Medulla oblongata (tissue), 1 donor: ENCODE measurements around the gene IKZF1.
"Not testable (repeated sequence)": the region's sequence is repeated elsewhere in the genome, so short reads cannot be mapped to it uniquely, and the experiment has no call there.

Experiments used
- DNase-seq: peaks from one replicate; pipeline ENCODE4 v3.0.0-alpha.2; 2015; ENCODE audit errors: extremely low spot score

Gene IKZF1

GRCh38 chr7:50334341-50334994 lies 30.0 kb downstream of the IKZF1 start:
- DNase-seq: no peak

DNA sequence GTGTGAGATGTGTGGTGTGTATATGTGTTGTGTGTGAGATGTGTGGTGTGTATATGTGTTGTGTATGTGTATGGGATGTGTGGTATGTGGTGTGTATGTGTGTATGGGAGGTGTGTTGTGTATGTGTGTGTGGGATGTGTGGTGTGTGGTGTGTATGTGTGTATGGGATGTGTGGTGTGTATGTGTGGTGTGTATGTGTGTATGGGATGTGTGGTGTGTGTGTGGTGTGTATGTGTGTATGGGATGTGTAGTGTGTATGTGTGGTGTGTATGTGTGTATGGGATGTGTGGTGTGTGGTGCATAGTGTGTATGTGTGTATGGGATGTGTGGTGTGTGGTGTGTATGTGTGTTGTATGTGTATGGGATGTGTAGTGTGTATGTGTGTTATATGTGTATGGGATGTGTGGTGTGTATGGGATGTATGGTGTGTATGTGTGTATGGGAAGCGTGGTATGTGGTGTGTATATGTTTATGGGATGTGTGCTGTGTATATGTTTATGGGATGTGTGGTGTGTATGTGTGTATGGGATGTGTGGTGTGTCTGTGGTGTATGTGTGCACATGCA lies 30.8 kb downstream of the IKZF1 start:
- no peak for DNase-seq

- no peak for DNase-seq
Observed at GRCh38 chr7:50335795-50336754, 31.6 kb downstream of the IKZF1 start.

- DNase-seq: no peak
Observed at GRCh38 chr7:50336894-50337703, 32.6 kb downstream of the IKZF1 start.

- not testable (repeated sequence) for DNase-seq
Observed at GRCh38 chr7:50339472-50339871, 35.0 kb downstream of the IKZF1 start.

DNA sequence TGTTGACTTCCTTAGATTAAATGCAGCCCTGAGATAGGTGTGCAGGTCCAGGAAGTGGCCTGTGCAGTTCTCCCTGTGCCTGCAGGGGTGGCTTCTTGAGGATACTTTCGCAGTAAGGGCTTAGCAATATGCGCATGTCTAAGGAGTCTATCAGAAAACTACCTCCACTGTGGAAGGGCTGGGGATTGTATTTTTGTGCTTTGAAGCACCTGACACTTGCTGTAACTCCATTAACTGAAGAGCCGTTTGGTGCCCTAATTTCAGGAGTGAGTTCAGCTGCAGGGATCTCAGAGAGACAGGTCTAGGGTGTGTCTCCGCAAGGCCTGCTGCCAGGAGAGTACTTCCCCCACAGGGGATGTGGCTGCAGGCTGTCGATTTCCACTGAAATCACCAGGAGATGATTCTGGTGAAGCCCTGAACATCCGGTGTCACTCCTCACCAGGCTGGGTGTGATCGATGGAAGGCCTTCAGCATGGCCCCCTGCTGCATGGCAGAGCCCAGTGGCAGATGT lies 35.5 kb downstream of the IKZF1 start:
- DNase-seq: no peak

- DNase-seq: no peak
Observed at GRCh38 chr7:50341724-50342123, 37.2 kb downstream of the IKZF1 start.

DNA sequence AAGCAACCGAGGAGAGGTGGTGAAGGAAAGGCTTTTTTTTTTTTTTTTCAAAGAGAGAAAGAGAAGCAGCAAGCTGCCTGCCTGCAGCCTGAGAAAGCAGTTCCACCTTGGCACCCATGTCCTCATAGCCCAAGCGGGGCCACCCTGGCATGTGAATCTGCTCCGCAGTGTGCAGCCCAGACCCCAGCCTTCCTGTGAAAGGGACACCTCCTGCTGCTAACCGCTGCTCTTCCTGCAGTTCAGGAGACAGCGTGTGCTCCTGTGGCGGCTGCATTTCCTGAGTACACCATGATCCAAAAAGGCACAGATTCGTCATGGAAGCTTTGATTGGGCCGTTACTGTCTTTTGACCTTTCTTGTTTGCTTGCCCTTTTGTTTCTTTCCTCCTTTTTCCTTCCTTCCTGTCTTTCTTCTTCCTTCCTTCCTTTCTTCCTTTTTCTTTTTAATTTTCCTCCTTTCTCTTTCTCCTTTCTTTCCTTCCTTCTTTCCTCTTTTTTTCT lies 38.1 kb downstream of the IKZF1 start:
- DNase-seq: no peak

DNA sequence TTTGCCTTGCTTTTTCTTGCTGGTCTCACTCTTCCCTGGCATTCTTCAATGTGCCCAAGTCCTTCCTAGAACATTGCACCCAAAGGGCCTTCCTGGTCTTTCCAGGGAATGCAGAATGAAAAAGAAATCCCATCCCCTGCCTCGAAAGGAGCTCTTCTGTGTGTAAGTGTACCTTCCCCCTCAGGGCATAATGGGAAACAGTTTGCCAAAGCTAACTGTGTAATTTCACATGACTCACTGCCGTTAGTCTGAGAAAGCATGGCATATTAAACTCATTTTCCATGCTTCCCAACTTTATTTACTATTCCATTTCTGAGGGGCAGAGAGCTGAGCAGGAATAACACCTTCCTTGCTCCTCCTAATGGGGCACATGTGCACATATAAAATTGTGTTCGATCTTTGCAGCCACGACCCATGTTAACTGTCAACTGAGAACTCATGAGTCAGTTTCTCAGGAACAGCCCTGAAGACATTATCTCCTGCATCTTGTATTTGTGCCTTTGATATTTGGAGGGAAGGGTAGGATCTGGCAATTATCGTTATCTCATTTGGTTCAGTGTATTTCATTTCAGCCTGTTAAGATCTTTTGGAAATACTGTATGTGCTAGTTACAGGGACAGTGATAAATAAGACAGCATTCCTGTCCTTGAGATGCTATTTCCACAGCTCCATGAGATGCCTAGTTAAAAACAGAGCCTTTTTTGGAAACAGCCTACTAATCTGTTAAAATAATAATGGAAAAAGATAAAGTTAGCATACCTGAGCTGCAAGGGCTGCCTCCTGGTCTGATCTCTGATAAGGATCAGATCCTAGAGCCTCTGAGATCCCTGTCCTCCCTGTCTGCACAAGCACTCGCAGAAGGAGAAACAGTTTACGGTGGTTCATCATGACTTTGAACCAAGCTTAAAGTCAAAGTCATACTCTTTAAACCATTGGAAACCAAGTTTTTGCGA lies 42.3 kb downstream of the IKZF1 start:
- no peak for DNase-seq

DNA sequence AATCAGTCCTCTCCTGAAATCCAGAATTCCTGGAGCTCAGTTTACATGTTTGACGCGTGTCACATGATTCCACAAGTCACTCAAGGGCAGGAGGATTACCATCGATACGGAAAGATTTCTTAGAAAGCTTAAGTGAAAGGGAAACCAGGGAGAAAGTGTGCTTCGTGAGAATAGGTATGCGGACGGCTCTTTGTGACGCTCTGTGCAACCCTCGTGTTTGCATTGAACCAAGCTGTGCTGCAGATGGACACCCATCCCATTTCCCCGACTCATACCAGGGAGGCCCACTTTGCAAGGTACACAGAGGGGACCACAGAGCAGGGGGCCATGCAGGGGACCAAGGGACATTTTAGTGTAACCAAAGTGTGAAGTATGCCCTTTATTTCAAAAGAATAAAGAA lies 43.2 kb downstream of the IKZF1 start:
- no peak for DNase-seq

DNA sequence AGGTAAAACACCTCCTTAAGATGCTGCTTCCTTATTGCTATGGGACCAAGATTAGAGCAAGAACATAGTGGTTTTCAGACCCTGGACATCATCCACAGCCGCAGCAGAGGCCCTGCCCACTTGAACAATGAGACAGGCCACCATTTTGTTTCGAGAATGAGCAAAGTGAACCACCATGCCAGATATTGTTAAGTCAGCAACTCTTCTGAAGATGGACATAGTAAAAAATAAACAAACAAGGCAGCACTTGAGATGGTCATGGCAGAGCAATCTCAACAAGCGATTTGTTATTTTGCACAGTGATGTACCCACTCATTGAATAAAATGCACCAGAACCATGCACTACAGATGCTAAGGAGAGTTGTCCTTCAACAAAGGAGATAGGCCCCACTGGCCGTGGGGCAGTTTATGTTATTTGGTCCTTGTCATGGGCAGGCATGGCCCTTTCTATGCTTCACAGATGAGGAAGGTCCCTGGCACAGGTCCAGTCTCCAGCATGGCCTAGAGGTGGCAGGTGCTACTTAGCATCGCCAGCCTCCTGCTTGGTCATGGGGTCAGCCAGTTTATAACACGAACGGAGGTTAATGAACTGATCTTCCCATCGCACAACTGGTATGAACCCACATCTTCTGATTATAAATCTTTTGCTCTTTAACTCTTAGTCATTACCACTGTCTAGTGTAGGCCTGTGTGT lies 44.1 kb downstream of the IKZF1 start:
- DNase-seq: no peak

GRCh38 chr7:50349399-50349798 lies 44.9 kb downstream of the IKZF1 start:
- no peak for DNase-seq

GRCh38 chr7:50349963-50350944 lies 45.7 kb downstream of the IKZF1 start:
- DNase-seq: no peak

- no peak for DNase-seq
Observed at GRCh38 chr7:50351267-50351666, 46.8 kb downstream of the IKZF1 start.

DNA sequence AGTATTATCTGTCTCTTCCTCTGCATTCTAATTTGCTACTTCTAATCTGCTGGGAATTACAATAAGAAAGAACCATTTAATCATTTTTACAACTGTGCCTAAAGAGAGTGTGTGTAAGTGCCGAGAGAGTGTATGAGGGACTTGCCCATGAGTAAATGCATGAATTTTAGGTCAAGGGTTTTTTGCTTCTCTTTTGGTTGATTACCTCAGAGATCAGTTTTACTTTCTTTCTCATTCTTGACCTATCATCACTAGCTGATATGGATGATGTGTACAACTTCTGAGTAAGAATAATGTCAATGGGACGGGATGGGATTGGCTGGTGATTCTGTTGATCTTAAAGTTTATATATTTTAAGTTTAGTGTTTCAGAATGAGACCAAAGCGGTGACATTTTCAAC lies 47.8 kb downstream of the IKZF1 start:
- no peak for DNase-seq

GRCh38 chr7:50352751-50353150 lies 48.2 kb downstream of the IKZF1 start:
- DNase-seq: no peak

- no peak for DNase-seq
Observed at GRCh38 chr7:50353201-50353600, 48.7 kb downstream of the IKZF1 start.

GRCh38 chr7:50353894-50354595 lies 49.5 kb downstream of the IKZF1 start:
- no peak for DNase-seq
